ENCODE results near the gene CAT.

DNA sequence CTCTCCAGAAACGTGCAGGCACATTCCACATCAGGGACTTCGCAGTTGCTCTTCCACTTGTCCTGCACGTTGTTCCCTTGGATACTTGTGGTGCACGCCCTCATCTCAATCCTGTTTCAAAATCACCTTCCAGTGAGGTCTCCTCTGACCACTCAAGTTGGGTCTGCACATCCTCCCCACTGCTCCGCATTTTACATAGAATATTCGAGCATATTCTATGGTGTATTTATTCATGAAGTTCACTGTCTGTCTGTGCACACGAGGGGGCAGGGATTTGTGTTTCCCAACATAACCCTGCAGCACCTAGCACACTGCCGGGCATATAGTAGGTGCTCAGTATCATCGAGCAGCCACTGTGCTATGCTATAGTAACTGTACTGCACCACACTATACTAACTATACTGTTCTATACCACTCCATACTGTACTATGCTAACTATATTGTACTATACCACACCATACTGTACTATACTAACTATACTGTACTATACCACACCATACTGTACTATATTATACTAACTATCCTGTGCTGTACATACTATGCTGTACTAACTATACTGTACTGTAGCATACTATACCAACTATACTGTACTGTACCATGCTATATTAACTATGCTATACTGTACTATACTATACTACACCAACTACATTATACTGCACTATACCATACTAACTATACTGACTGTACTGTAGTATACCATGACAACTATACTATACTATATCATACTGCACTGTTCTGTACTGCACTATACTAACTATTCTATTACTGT, 44.6 kb downstream of the CAT start:
- TF ChIP-seq, protein P1, sequence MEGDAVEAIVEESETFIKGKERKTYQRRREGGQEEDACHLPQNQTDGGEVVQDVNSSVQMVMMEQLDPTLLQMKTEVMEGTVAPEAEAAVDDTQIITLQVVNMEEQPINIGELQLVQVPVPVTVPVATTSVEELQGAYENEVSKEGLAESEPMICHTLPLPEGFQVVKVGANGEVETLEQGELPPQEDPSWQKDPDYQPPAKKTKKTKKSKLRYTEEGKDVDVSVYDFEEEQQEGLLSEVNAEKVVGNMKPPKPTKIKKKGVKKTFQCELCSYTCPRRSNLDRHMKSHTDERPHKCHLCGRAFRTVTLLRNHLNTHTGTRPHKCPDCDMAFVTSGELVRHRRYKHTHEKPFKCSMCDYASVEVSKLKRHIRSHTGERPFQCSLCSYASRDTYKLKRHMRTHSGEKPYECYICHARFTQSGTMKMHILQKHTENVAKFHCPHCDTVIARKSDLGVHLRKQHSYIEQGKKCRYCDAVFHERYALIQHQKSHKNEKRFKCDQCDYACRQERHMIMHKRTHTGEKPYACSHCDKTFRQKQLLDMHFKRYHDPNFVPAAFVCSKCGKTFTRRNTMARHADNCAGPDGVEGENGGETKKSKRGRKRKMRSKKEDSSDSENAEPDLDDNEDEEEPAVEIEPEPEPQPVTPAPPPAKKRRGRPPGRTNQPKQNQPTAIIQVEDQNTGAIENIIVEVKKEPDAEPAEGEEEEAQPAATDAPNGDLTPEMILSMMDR (IDR thresholded peaks at IDR 0.05): no peak
- no peak for TF ChIP-seq POLR2A (IDR thresholded peaks at IDR 0.05)

Data from testis (tissue), 2 donors.